Measurements from ENCODE around the gene NCAPD3. TPM values are rescaled to one million over a fixed set of nuclear protein-coding genes. Genes with fewer than 3 reads are reported as not detected.

The NCAPD3 gene
- total and polyA plus RNA-seq, 2 experiments from 2014 or later: 13.3 to 16.3 TPM

DNA sequence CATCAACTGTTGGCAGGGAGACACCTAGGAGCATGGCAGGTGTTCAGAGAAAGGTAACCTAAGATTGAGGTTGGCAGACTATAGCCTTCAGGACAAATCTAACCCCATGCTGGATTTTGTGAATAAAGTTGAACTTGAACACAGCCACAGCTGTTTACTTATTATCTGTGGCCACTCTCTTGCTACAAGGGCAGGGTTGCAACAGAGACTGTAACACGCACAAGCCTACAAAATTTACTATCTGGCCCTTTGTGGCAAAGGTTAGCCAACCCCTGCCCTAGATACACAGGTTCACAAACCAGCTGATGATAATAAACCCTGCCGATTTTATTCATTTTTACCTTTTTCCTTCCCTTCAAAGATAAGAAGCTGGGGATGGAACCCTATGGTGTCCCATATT lies 26.9 kb upstream of the NCAPD3 start:
- H4K20me1 ChIP-seq (ENCODE audit: insufficient read depth): no peaks in the 10 kb centered on the region
- H3K36me3 ChIP-seq (ENCODE audit: low read depth): peaks cover 7% of the 10 kb centered on the region; the same call in 1 of the 2 replicates
- WGBS, 2 experiments (ENCODE audit: low coverage in 1 of 2, low lambda C conversion rate in 2 of 2, missing lambda C conversion rate in 2 of 2): 92% methylated on average over 2 of the region's 2 CpGs
- H3K4me2 ChIP-seq (ENCODE audit: unreplicated experiment): no peak overlapping the region
- no peaks in the 10 kb centered on the region for H3K9me2 ChIP-seq (ENCODE audit: insufficient read depth)
- DNase-seq: no peak
- H3K9me3 ChIP-seq (ENCODE audit: low read depth): no peaks in the 10 kb centered on the region
- H3K27me3 ChIP-seq (replicated peaks; ENCODE audit: insufficient read depth): no peaks in the 10 kb centered on the region
- 0 out of 2 replicates have a peak, but pooled peaks cover 10% of the 10 kb centered on the region for H3F3A ChIP-seq (ENCODE audit: insufficient read depth)
- no peak overlapping the region for H2AFZ ChIP-seq
- peaks cover 15% of the 10 kb centered on the region for H3K4me1 ChIP-seq (ENCODE audit: insufficient read depth)
- H3K79me2 ChIP-seq (ENCODE audit: insufficient read depth): peaks cover 22% of the 10 kb centered on the region
- no peak overlapping the region for H3K9ac ChIP-seq
- TF ChIP-seq EZH2phosphoT487 (IDR thresholded peaks at IDR 0.05; ENCODE audit: insufficient read depth, low read depth) (no peak), EZH2 (IDR thresholded peaks at IDR 0.05; ENCODE audit: insufficient read depth, poor library complexity, severe bottlenecking) (no peak)
- H3K27ac ChIP-seq: no peak overlapping the region
- in situ Hi-C loops (cut with MboI): no loop called here
- no peak overlapping the region for H3K4me3 ChIP-seq

DNA sequence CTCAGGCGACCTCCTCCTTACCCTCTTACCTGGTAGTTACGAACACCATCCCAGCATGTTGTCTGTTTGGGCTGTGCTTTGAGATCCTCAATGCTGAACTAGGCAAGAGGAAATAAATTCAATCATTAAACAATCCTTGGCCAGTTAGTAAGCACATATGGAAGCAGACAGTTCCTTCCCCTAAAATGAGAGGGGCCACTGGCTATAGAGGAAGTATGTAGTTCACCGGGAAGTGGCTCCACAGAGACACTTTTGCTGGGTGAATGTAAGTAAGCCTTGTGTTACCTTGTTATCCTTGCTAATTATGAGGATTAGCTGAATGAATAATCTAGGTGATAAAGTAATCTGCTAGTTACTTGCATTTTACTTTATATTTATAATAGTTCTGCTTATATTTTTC lies 26.5 kb upstream of the NCAPD3 start:
- no peak overlapping the region for H3K9ac ChIP-seq
- no peak overlapping the region for H3K4me2 ChIP-seq (ENCODE audit: unreplicated experiment)
- no peak for DNase-seq
- H3K4me3 ChIP-seq: no peak overlapping the region
- no peak for TF ChIP-seq EZH2 (IDR thresholded peaks at IDR 0.05; ENCODE audit: insufficient read depth, poor library complexity, severe bottlenecking)
- no peak for TF ChIP-seq EZH2phosphoT487 (IDR thresholded peaks at IDR 0.05; ENCODE audit: insufficient read depth, low read depth)
- H3F3A ChIP-seq (ENCODE audit: insufficient read depth): 0 out of 2 replicates have a peak, but pooled peaks cover 10% of the 10 kb centered on the region
- no peaks in the 10 kb centered on the region for H3K27me3 ChIP-seq (replicated peaks; ENCODE audit: insufficient read depth)
- peaks cover 7% of the 10 kb centered on the region; the same call in 1 of the 2 replicates for H3K36me3 ChIP-seq (ENCODE audit: low read depth)
- peaks cover 18% of the 10 kb centered on the region for H3K79me2 ChIP-seq (ENCODE audit: insufficient read depth)
- H3K9me2 ChIP-seq (ENCODE audit: insufficient read depth): no peaks in the 10 kb centered on the region
- H2AFZ ChIP-seq: no peak overlapping the region
- H3K4me1 ChIP-seq (ENCODE audit: insufficient read depth): peaks cover 15% of the 10 kb centered on the region
- WGBS, 2 experiments (ENCODE audit: low coverage in 1 of 2, low lambda C conversion rate in 2 of 2, missing lambda C conversion rate in 2 of 2): 89 to 92% methylated on average over 3 of the region's 3 CpGs
- no peaks in the 10 kb centered on the region for H3K9me3 ChIP-seq (ENCODE audit: low read depth)
- H4K20me1 ChIP-seq (ENCODE audit: insufficient read depth): no peaks in the 10 kb centered on the region
- in situ Hi-C loops (cut with MboI): no loop called here
- H3K27ac ChIP-seq: no peak overlapping the region

DNA sequence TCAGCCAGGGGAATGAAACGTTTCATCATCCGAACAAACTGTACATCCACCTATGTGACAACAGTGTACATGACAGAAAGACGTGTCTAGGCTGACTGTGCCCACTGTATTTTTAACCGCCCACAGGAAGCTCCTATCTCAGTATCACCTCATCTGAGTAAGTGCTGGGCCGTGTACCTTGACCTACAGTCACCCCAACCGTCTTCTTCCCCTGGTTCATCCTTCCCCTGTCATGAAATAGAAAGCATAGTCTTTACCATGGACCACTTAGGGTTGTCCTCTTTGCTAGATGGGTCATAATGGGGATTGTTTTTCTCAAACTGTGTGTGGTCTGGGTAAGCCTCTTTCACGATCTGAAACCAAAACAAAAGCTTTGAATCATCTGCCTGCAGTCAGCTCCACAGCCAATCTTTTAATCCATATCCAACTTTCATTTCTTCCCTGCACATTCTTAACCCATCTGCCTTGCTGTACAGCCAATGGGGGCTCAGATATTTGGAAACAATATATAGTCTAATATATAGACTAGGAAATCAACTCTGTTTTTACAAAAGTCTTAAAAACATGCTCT lies 25.2 kb upstream of the NCAPD3 start:
- H3K9me2 ChIP-seq (ENCODE audit: insufficient read depth): no peaks in the 10 kb centered on the region
- H3K4me1 ChIP-seq (ENCODE audit: insufficient read depth): peaks cover 7% of the 10 kb centered on the region; the same call in 1 of the 2 replicates
- H2AFZ ChIP-seq: no peak overlapping the region
- H3K27me3 ChIP-seq (replicated peaks; ENCODE audit: insufficient read depth): no peaks in the 10 kb centered on the region
- no peak overlapping the region for H3K27ac ChIP-seq
- H3K9ac ChIP-seq: no peak overlapping the region
- H3F3A ChIP-seq (ENCODE audit: insufficient read depth): 0 out of 2 replicates have a peak, but pooled peaks cover 10% of the 10 kb centered on the region
- no peak overlapping the region for H3K4me2 ChIP-seq (ENCODE audit: unreplicated experiment)
- peaks cover 12% of the 10 kb centered on the region; the same call in 1 of the 2 replicates for H3K36me3 ChIP-seq (ENCODE audit: low read depth)
- no peaks in the 10 kb centered on the region for H4K20me1 ChIP-seq (ENCODE audit: insufficient read depth)
- H3K79me2 ChIP-seq (ENCODE audit: insufficient read depth): peaks cover 6% of the 10 kb centered on the region
- WGBS, 2 experiments (ENCODE audit: low coverage in 1 of 2, low lambda C conversion rate in 2 of 2, missing lambda C conversion rate in 2 of 2): 58 to 64% methylated on average over 7 of the region's 7 CpGs
- in situ Hi-C loops (cut with MboI): no loop called here
- DNase-seq: no peak
- TF ChIP-seq EZH2phosphoT487 (IDR thresholded peaks at IDR 0.05; ENCODE audit: insufficient read depth, low read depth): no peak
- no peak for TF ChIP-seq EZH2 (IDR thresholded peaks at IDR 0.05; ENCODE audit: insufficient read depth, poor library complexity, severe bottlenecking)
- H3K9me3 ChIP-seq (ENCODE audit: low read depth): no peaks in the 10 kb centered on the region
- no peak overlapping the region for H3K4me3 ChIP-seq

GRCh38 chr11:134246678-134247077 lies 22.9 kb upstream of the NCAPD3 start:
- no peaks in the 10 kb centered on the region for H3K9me2 ChIP-seq (ENCODE audit: insufficient read depth)
- 88 to 90% methylated on average over 4 of the region's 4 CpGs for WGBS, 2 experiments (ENCODE audit: low coverage in 1 of 2, low lambda C conversion rate in 2 of 2, missing lambda C conversion rate in 2 of 2)
- no peak overlapping the region for H3K9ac ChIP-seq
- H3K4me3 ChIP-seq: no peak overlapping the region
- in situ Hi-C loops (cut with MboI): no loop called here
- no peaks in the 10 kb centered on the region for H3K9me3 ChIP-seq (ENCODE audit: low read depth)
- H3F3A ChIP-seq (ENCODE audit: insufficient read depth): no peaks in the 10 kb centered on the region
- H3K4me2 ChIP-seq (ENCODE audit: unreplicated experiment): no peak overlapping the region
- no peak overlapping the region for H3K27ac ChIP-seq
- no peak for TF ChIP-seq EZH2 (IDR thresholded peaks at IDR 0.05; ENCODE audit: insufficient read depth, poor library complexity, severe bottlenecking)
- TF ChIP-seq EZH2phosphoT487 (IDR thresholded peaks at IDR 0.05; ENCODE audit: insufficient read depth, low read depth): no peak
- H3K27me3 ChIP-seq (replicated peaks; ENCODE audit: insufficient read depth): no peaks in the 10 kb centered on the region
- no peak for DNase-seq
- H3K36me3 ChIP-seq (ENCODE audit: low read depth): peaks cover 18% of the 10 kb centered on the region; the same call in 1 of the 2 replicates
- H4K20me1 ChIP-seq (ENCODE audit: insufficient read depth): no peaks in the 10 kb centered on the region
- H2AFZ ChIP-seq: no peak overlapping the region
- H3K4me1 ChIP-seq (ENCODE audit: insufficient read depth): no peaks in the 10 kb centered on the region
- no peaks in the 10 kb centered on the region for H3K79me2 ChIP-seq (ENCODE audit: insufficient read depth)

Data from GM23248 (cell line).